Activated CD8-positive, alpha-beta memory T cell treated with anti-CD3 and anti-CD28 coated beads, Interleukin-2, amount 10 ng/mL, durations not matched to agents 7 days and 5 days (primary cell): ENCODE measurements around the gene TICRR. TPM values are rescaled to one million over a fixed set of nuclear protein-coding genes. Genes with fewer than 3 reads are reported as not detected.
"Not testable (repeated sequence)": the region's sequence is repeated elsewhere in the genome, so short reads cannot be mapped to it uniquely, and the experiment has no call there.

Experiments
- ATAC-seq: fragments of 150-1000 bp; cut with Tn5 transposase; one replicate; pipeline ENCODE4 v1.10.0; 2021; ENCODE audit warnings: moderate library complexity
- CTCF ChIA-PET: fragments of 350-600 bp; sonication (Branson Sonifier 250); formaldehyde crosslinking; loops from one replicate; lab custom pipeline; 2021; ENCODE audit warnings: antibody characterized with exemption; lab: Charles Lee
- DNase-seq: peaks from one replicate; pipeline ENCODE4 v3.0.0-alpha.2; 2020
- H3K27ac Mint-ChIP-seq: one replicate; pipeline ENCODE4 v1.8.0; 2021; ENCODE audit warnings: mild to moderate bottlenecking, mixed read lengths
- H3K27me3 Mint-ChIP-seq: one replicate; pipeline ENCODE4 v1.8.0; 2021; ENCODE audit warnings: mixed read lengths
- H3K36me3 Mint-ChIP-seq: one replicate; pipeline ENCODE4 v1.8.0; 2021; ENCODE audit warnings: mild to moderate bottlenecking, mixed read lengths
- H3K4me1 Mint-ChIP-seq: one replicate; pipeline ENCODE4 v1.8.0; 2021; ENCODE audit warnings: mixed read lengths
- H3K4me3 Mint-ChIP-seq: one replicate; pipeline ENCODE4 v1.8.0; 2021; ENCODE audit warnings: mild to moderate bottlenecking, moderate library complexity, mixed read lengths
- H3K9me3 Mint-ChIP-seq: one replicate; pipeline ENCODE4 v1.8.0; 2022; ENCODE audit warnings: low read depth, mixed read lengths
- total RNA-seq, 2 experiments: library from RNA; stranded (reverse); gene quantifications; one replicate each; pipeline ENCODE4 v1.2.3, GENCODE V29; 2021

Gene TICRR
- total RNA-seq, 2 experiments from 2014 or later = 30.8 to 35.5 TPM

- ATAC-seq = no peak
- DNase-seq = no peak
- peaks cover 51% of the 10 kb centered on the region for H3K36me3 Mint-ChIP-seq
- no peaks in the 10 kb centered on the region for H3K9me3 Mint-ChIP-seq
- peak overlapping the region; percentile 87 for H3K4me3 Mint-ChIP-seq
- H3K27me3 Mint-ChIP-seq = peaks cover 1% of the 10 kb centered on the region
- peaks cover 49% of the 10 kb centered on the region for H3K4me1 Mint-ChIP-seq
- CTCF ChIA-PET = no interaction called here
- H3K27ac Mint-ChIP-seq = peak overlapping the region; percentile 44
These were observed 2.5 kb downstream of the TICRR start for GRCh38 chr15:89577776-89578115.

GRCh38 chr15:89578146-89578545, 2.9 kb downstream of the TICRR start:
- H3K4me3 Mint-ChIP-seq = peak overlapping the region; percentile 87
- ATAC-seq (no peak), DNase-seq (no peak)
- peaks cover 53% of the 10 kb centered on the region for H3K36me3 Mint-ChIP-seq
- no peaks in the 10 kb centered on the region for H3K27me3 Mint-ChIP-seq
- H3K9me3 Mint-ChIP-seq = no peaks in the 10 kb centered on the region
- peaks cover 51% of the 10 kb centered on the region for H3K4me1 Mint-ChIP-seq
- no peak overlapping the region for H3K27ac Mint-ChIP-seq
- CTCF ChIA-PET = no interaction called here

- CTCF ChIA-PET, H3K9me3 Mint-ChIP-seq, ATAC-seq, H3K27ac Mint-ChIP-seq, DNase-seq, H3K4me3 Mint-ChIP-seq, H3K27me3 Mint-ChIP-seq: not testable (repeated sequence)
- H3K36me3 Mint-ChIP-seq = peaks cover 61% of the 10 kb centered on the region
- peaks cover 48% of the 10 kb centered on the region for H3K4me1 Mint-ChIP-seq
These were observed 5.5 kb downstream of the TICRR start for GRCh38 chr15:89580747-89581146.

GRCh38 chr15:89586651-89587050, 11.4 kb downstream of the TICRR start:
- no peak overlapping the region for H3K4me3 Mint-ChIP-seq
- no peaks in the 10 kb centered on the region for H3K27me3 Mint-ChIP-seq
- no peaks in the 10 kb centered on the region for H3K9me3 Mint-ChIP-seq
- ATAC-seq (no peak), DNase-seq (no peak)
- peaks cover 27% of the 10 kb centered on the region for H3K36me3 Mint-ChIP-seq
- peaks cover 5% of the 10 kb centered on the region for H3K4me1 Mint-ChIP-seq
- CTCF ChIA-PET = no interaction called here
- H3K27ac Mint-ChIP-seq = no peak overlapping the region

- CTCF ChIA-PET = no interaction called here
- no peak for ATAC-seq
- no peaks in the 10 kb centered on the region for H3K27me3 Mint-ChIP-seq
- peaks cover 2% of the 10 kb centered on the region for H3K4me1 Mint-ChIP-seq
- peaks cover 29% of the 10 kb centered on the region for H3K36me3 Mint-ChIP-seq
- no peaks in the 10 kb centered on the region for H3K9me3 Mint-ChIP-seq
- no peak overlapping the region for H3K27ac Mint-ChIP-seq
- H3K4me3 Mint-ChIP-seq = no peak overlapping the region
- no peak for DNase-seq
These were observed 12.7 kb downstream of the TICRR start for GRCh38 chr15:89587955-89588354.

- ATAC-seq (no peak), DNase-seq (no peak)
- peaks cover 35% of the 10 kb centered on the region for H3K36me3 Mint-ChIP-seq
- H3K4me1 Mint-ChIP-seq = no peaks in the 10 kb centered on the region
- H3K27me3 Mint-ChIP-seq = no peaks in the 10 kb centered on the region
- no peaks in the 10 kb centered on the region for H3K9me3 Mint-ChIP-seq
- no peak overlapping the region for H3K27ac Mint-ChIP-seq
- no peak overlapping the region for H3K4me3 Mint-ChIP-seq
- CTCF ChIA-PET = no interaction called here
These were observed 16.6 kb downstream of the TICRR start for GRCh38 chr15:89591834-89592233.

- Mint-ChIP-seq H3K36me3 (peaks cover 44% of the 10 kb centered on the region), H3K27ac (no peak overlapping the region), H3K4me1 (no peaks in the 10 kb centered on the region), H3K9me3 (no peaks in the 10 kb centered on the region), H3K27me3 (no peaks in the 10 kb centered on the region), H3K4me3 (no peak overlapping the region)
- ATAC-seq = no peak
- CTCF ChIA-PET = interaction anchor here (1.4 kb wide), 1 partner anchor 35 kb away, joined by 3 read pairs; no protein-coding TSS in a partner anchor
- DNase-seq = no peak
These were observed 17.7 kb downstream of the TICRR start for GRCh38 chr15:89593018-89593417.

- peaks cover 49% of the 10 kb centered on the region for H3K36me3 Mint-ChIP-seq
These were observed 23.8 kb downstream of the TICRR start for GRCh38 chr15:89599021-89599420.

GRCh38 chr15:89611317-89611716, 36.0 kb downstream of the TICRR start:
- no peak for ATAC-seq

More at GRCh38 chr15:89599021-89599420, 23.8 kb downstream of the TICRR start:
- Mint-ChIP-seq H3K9me3 (no peaks in the 10 kb centered on the region), H3K27me3 (no peaks in the 10 kb centered on the region), H3K27ac (no peak overlapping the region), H3K4me3 (no peak overlapping the region), H3K4me1 (no peaks in the 10 kb centered on the region)
- CTCF ChIA-PET = no interaction called here
- DNase-seq = no peak
- ATAC-seq = no peak

GRCh38 chr15:89613031-89613430, 37.8 kb downstream of the TICRR start:
- Mint-ChIP-seq H3K9me3 (peaks cover 13% of the 10 kb centered on the region), H3K4me3 (no peak overlapping the region), H3K4me1 (peaks cover 2% of the 10 kb centered on the region), H3K27ac (no peak overlapping the region), H3K36me3 (peaks cover 84% of the 10 kb centered on the region), H3K27me3 (no peaks in the 10 kb centered on the region)
- DNase-seq (no peak), ATAC-seq (no peak)
- CTCF ChIA-PET = no interaction called here

More at GRCh38 chr15:89611317-89611716, 36.0 kb downstream of the TICRR start:
- CTCF ChIA-PET = interaction anchor here (1.0 kb wide), 1 partner anchor 36 kb away, joined by 3 read pairs; the partner anchor contains the start of gene TICRR
- Mint-ChIP-seq H3K27me3 (no peaks in the 10 kb centered on the region), H3K9me3 (peaks cover 13% of the 10 kb centered on the region), H3K4me1 (peaks cover 2% of the 10 kb centered on the region), H3K4me3 (no peak overlapping the region), H3K36me3 (peaks cover 83% of the 10 kb centered on the region), H3K27ac (no peak overlapping the region)
- no peak for DNase-seq

GRCh38 chr15:89614164-89614563, 38.9 kb downstream of the TICRR start:
- peaks cover 2% of the 10 kb centered on the region for H3K4me1 Mint-ChIP-seq
- CTCF ChIA-PET = no interaction called here
- H3K9me3 Mint-ChIP-seq = peaks cover 13% of the 10 kb centered on the region
- H3K27ac Mint-ChIP-seq = no peak overlapping the region
- H3K27me3 Mint-ChIP-seq = no peaks in the 10 kb centered on the region
- H3K4me3 Mint-ChIP-seq = no peak overlapping the region
- DNase-seq (no peak), ATAC-seq (no peak)
- peaks cover 82% of the 10 kb centered on the region for H3K36me3 Mint-ChIP-seq

- Mint-ChIP-seq H3K4me3 (no peak overlapping the region), H3K9me3 (peaks cover 13% of the 10 kb centered on the region), H3K27ac (no peak overlapping the region), H3K36me3 (peaks cover 80% of the 10 kb centered on the region), H3K27me3 (no peaks in the 10 kb centered on the region), H3K4me1 (peaks cover 2% of the 10 kb centered on the region)
- DNase-seq (no peak), ATAC-seq (no peak)
- CTCF ChIA-PET = no interaction called here
These were observed 39.9 kb downstream of the TICRR start for GRCh38 chr15:89615135-89615534.

- H3K4me1 Mint-ChIP-seq = peaks cover 2% of the 10 kb centered on the region
- DNase-seq = no peak
- H3K4me3 Mint-ChIP-seq = no peak overlapping the region
- H3K27ac Mint-ChIP-seq = no peak overlapping the region
- peaks cover 12% of the 10 kb centered on the region for H3K9me3 Mint-ChIP-seq
- ATAC-seq = no peak
- peaks cover 73% of the 10 kb centered on the region for H3K36me3 Mint-ChIP-seq
- H3K27me3 Mint-ChIP-seq = no peaks in the 10 kb centered on the region
- CTCF ChIA-PET = no interaction called here
These were observed 41.0 kb downstream of the TICRR start for GRCh38 chr15:89616228-89616627.

GRCh38 chr15:89621547-89621946, 46.3 kb downstream of the TICRR start:
- H3K27me3 Mint-ChIP-seq = no peaks in the 10 kb centered on the region
- ATAC-seq (no peak), DNase-seq (no peak)
- H3K4me1 Mint-ChIP-seq = no peaks in the 10 kb centered on the region
- no peak overlapping the region for H3K27ac Mint-ChIP-seq
- H3K4me3 Mint-ChIP-seq = no peak overlapping the region
- peaks cover 68% of the 10 kb centered on the region for H3K36me3 Mint-ChIP-seq
- CTCF ChIA-PET = no interaction called here
- no peaks in the 10 kb centered on the region for H3K9me3 Mint-ChIP-seq

GRCh38 chr15:89623165-89623564, 47.9 kb downstream of the TICRR start:
- H3K27ac Mint-ChIP-seq = no peak overlapping the region
- H3K27me3 Mint-ChIP-seq = no peaks in the 10 kb centered on the region
- DNase-seq = no peak
- no peak for ATAC-seq
- H3K9me3 Mint-ChIP-seq = no peaks in the 10 kb centered on the region
- no peaks in the 10 kb centered on the region for H3K4me1 Mint-ChIP-seq
- no peak overlapping the region for H3K4me3 Mint-ChIP-seq
- CTCF ChIA-PET = no interaction called here
- H3K36me3 Mint-ChIP-seq = peaks cover 66% of the 10 kb centered on the region
